Measurements from ENCODE around the gene EEF1AKMT2.

Gene EEF1AKMT2

GRCh38 chr10:124737708-124738107, 54.0 kb downstream of the EEF1AKMT2 start:
- DNase-seq (ENCODE audit: low read depth in 3 of 3), result no peak

DNA sequence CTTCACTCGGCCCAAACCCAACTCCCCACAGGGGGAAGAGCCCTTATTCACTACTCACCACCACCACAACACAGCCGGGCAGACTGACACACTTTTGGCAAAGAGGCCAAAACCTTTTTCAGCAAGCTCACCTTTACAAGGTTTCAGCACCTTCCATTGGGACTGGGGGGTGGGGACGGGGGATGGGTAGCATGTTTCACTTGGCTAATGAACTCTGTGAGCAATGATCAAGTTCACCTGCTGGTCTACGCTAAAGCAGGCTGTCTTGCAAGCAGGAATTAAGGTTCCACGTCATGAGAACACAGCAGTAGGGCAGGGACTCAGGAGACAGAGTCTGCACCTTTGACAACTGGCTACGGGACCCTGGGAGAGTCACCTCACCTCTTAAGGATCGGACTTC, 54.5 kb downstream of the EEF1AKMT2 start:
- DNase-seq (ENCODE audit: low read depth in 3 of 3), result no peak

- no peak for DNase-seq (ENCODE audit: low read depth in 3 of 3)
These were observed 55.1 kb downstream of the EEF1AKMT2 start for GRCh38 chr10:124736491-124737136.

DNA sequence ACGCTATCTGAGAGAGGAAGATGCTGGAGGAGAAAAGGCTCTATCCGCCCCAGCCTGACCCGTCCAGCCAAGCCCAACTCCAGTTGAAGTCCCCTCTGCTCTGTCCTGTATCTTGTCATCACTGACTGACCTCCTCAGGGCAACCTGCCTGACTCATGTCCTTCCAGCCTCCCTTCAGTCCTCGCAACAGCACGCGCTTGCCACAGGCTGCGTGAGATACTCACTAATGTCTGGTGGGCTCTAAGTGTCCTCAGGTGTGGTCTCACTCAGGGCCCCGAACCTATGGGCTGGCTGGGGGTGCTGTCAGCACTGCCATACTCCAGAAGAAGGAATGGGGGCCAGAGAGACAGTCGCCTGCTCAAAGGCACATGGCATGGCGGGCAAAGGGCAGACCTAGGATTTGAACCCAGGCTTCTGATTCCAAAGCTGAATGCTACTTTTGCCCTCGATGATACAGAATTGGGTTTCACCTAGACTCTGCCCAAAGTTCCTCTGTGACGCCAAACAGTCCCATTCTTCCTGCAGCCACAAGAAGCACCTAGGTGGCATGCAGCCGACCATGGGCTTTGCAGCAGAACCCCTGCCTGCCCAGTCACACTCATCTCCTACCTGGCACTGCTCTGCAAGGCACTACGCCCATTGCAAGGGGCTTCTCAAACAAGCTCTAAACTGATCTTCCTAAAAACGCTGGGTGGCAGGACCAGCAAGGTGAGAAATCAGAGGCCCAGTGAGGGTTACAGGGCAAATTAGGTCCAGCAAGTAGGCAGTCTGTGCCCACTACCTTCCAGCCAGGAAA, 56.0 kb downstream of the EEF1AKMT2 start:
- DNase-seq (ENCODE audit: low read depth in 3 of 3), result no peak

GRCh38 chr10:124734311-124735166, 57.1 kb downstream of the EEF1AKMT2 start:
- DNase-seq (ENCODE audit: low read depth in 3 of 3), result no peak

- no peak for DNase-seq (ENCODE audit: low read depth in 3 of 3)
These were observed 58.0 kb downstream of the EEF1AKMT2 start for GRCh38 chr10:124733571-124734245.

DNA sequence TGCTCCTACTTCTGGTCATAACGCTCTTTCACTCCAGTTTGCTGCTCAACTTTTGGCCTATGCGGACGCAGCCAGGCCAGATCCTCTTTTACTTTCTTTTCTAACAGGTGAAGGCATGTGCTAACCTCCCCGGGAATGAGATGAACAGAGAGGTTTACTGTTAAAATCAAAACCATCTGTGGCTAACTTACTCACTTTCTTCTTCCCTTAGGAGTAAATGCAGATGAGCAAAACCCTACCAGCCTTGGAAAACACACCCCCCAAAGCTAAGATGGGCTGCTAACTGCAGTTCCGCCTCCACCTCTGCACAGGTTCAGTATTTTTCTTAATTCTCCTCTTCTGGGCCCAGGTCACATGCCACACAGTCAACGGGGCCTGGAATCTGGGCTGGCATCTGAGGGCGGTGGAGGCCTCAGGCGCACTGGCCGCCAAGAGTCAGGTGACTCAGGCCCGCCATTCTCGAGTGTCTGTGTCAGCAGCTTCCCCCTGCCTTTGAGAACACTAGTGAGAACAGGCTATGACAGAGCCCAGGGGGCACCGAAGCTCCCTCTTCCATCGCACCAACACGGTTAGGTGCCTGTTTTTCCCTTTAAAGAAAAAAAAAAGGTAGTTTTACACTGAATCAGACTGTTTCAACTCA, 58.6 kb downstream of the EEF1AKMT2 start:
- peak; percentile 47 to 71 (median 52) for DNase-seq (ENCODE audit: low read depth in 3 of 3)

DNA sequence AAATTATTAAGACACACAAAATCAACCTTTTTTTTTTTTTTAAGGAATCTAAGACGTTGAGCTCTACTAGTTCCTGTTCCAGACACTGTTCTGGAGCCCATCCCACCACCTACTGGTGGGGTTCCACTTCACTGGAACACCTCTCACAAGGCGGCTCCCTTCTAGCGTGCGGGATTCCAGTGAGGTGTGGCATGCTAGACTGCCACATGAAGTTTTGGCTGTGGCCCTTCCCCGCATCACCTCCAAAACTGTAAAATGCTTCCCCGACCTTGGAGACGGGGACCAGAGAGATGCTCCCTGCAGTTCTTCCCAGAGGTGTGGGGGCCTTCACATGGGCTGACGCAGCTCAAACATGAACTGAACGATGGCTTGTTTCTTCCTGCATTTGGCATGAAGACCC, 60.1 kb downstream of the EEF1AKMT2 start:
- DNase-seq (ENCODE audit: low read depth in 3 of 3), result no peak

- no peak for DNase-seq (ENCODE audit: low read depth in 3 of 3)
These were observed 60.9 kb downstream of the EEF1AKMT2 start for GRCh38 chr10:124730790-124731189.

DNA sequence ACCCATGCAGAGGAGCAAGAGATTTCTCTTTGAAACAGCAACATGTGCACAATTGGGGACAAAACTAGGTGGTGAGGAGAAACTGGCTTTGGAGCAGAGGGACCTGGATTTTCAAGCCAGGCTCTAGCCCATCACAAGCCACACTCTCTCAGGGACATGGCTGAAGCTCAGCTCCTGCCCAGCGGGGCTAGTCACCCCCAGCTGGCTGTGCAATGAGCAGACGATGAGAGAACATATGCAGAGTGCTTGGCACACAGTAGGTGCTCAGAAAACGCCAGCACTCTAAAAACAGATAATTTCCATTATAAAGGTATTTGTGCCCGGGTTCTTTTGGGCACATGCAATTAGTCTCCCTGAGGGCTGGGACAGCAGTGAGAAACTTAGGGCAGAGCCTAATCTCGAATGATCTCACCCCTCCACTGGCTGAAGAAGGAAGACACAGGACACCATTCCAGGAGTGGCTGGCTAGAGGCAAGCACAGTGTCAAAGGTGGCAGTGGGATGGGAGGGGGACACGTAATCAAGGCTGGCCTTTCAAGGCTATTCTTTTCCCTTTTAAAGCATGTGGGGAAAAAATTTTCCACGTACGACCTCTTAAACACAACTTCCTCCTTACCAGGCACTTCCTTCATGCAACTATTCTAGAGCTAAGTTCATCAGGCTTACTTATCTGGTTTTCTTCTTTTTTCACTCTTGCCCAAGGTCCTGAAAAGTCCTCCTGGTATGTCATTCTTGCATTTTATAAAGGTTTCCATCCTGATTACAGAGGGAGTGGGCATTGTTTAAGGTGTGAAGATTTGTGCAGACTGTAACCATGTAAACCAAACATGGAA, 62.6 kb downstream of the EEF1AKMT2 start:
- no peak for DNase-seq (ENCODE audit: low read depth in 3 of 3)

DNA sequence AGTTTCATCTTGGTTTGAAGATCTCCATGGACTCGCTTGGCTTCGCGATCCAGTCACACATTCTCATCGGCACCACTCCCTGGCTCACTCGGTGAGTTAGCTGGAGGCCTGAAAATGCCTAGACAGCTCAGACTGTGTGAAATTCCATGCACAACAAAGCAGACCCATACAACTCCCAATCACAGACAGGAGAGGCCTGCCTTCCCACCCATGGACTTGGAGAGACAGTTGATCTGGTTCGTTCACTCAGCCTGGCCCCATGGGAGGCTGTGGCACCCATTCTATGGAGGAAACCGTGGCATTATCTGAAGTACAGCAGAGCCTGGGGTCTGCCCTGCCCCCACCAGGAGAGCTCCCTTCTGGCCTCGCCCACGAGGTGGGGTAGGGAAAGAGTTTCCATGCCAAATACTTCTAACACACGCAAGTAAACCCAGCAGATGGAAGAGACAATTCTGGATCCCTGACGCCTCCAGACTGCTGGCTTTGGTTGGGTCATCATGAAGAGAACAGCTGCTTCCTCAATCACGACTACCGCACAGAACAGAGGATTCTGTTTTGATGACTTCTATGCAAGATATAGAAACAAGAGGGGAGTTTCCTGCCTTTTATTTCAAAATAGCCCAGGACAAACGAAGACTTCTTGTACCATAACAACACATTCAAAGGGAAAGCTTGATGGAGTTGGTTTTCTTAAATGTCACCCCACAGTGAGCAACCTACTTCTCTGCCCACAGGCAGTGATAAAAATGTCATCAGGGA, 63.4 kb downstream of the EEF1AKMT2 start:
- DNase-seq (ENCODE audit: low read depth in 3 of 3), result no peak

DNA sequence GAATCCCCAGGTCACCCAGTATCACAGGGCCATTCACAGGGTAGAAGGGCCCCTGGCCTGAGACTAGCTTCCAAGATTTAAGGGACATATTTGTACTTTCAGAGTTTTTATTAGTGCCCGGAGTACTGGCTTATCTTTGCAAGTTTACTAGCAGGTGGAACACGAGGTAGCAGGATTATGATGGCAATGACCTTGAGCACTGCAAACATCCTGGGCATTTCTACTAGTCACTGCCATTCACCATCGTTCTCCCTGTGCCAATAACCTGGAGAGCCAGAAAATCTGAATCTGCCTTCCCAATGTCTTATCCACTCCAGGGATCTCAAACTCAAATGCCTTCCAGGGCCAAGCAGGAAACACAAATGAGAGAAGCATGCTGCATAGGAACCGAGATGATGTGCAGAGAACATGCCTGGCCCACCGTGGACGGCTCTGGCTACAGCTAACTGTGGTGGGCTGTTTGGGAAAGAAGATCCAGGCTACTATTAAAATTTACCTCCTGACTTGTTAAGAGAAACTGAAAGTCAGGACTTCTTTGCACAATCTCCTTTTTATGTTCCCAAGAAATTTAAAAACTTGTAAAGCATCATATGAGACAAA, 64.2 kb downstream of the EEF1AKMT2 start:
- DNase-seq (ENCODE audit: low read depth in 3 of 3), result no peak

- no peak for DNase-seq (ENCODE audit: low read depth in 3 of 3)
These were observed 65.9 kb downstream of the EEF1AKMT2 start for GRCh38 chr10:124725791-124726190.

DNA sequence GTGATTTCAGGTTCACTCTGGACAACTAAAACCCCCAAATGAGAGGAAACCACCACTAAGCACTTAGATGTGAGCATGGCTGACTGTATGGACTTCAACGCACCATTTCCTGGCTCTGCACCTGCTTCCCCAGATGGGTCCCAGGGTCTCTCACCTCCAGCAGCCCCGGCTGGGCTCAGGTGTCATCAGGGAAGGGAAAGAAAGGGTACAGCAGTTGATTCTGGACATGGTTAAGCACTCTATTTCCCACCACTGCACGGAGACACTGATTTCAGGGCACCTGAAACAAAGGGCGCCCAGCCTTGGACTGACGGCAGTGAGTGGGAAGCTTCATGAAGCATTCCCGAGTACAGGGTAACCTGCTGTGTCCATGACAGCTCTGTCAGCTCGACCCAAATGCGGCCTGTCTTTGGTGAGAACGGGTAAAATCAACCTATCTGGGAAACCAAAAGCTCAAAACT, 66.5 kb downstream of the EEF1AKMT2 start:
- no peak for DNase-seq (ENCODE audit: low read depth in 3 of 3)

GRCh38 chr10:124724279-124725027, 67.2 kb downstream of the EEF1AKMT2 start:
- no peak for DNase-seq (ENCODE audit: low read depth in 3 of 3)

- DNase-seq (ENCODE audit: low read depth in 3 of 3), result no peak
These were observed 67.9 kb downstream of the EEF1AKMT2 start for GRCh38 chr10:124723826-124724225.

GRCh38 chr10:124722798-124723783, 68.6 kb downstream of the EEF1AKMT2 start:
- peak in 2 of 3 experiments; percentile 47 to 60 for DNase-seq (ENCODE audit: low read depth in 3 of 3)

Measured in stimulated activated CD4-positive, alpha-beta T cell treated with anti-CD3 and anti-CD28 coated beads, TNF-alpha, amount 100 ng/mL, for 24 hours (primary cell).